SK-N-SH treated with all-trans-retinoic acid at 6 μM for 48 hours (cell line): ENCODE results near the gene TSC1.

Experiments used
- ZFP3 ChIP-seq: fragments of 250-450 bp; sonication (Bioruptor Pico); IDR thresholded peaks from 2 replicates; pipeline ENCODE4 v1.5.0; 2020; ENCODE audit warnings: mild to moderate bottlenecking, moderate library complexity
- TF ChIP-seq, protein P1 (sequence below): fragments of 250-450 bp; sonication (Bioruptor Pico); IDR thresholded peaks from 2 replicates; pipeline ENCODE4 v1.8.0; 2020; ENCODE audit warnings: mild to moderate bottlenecking, moderate library complexity, borderline replicate concordance

- TF ChIP-seq, protein P1, sequence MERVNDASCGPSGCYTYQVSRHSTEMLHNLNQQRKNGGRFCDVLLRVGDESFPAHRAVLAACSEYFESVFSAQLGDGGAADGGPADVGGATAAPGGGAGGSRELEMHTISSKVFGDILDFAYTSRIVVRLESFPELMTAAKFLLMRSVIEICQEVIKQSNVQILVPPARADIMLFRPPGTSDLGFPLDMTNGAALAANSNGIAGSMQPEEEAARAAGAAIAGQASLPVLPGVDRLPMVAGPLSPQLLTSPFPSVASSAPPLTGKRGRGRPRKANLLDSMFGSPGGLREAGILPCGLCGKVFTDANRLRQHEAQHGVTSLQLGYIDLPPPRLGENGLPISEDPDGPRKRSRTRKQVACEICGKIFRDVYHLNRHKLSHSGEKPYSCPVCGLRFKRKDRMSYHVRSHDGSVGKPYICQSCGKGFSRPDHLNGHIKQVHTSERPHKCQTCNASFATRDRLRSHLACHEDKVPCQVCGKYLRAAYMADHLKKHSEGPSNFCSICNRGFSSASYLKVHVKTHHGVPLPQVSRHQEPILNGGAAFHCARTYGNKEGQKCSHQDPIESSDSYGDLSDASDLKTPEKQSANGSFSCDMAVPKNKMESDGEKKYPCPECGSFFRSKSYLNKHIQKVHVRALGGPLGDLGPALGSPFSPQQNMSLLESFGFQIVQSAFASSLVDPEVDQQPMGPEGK (CRISPR knock-in tag), result no peak
- no peak for TF ChIP-seq ZFP3 (CRISPR knock-in tag)
Measured at GRCh38 chr9:132866898-132867297, 77.5 kb downstream of the TSC1 start.
